HepG2 (cell line): ENCODE results near the gene SCP2. TPM values are rescaled to one million over a fixed set of nuclear protein-coding genes. Genes with fewer than 3 reads are reported as not detected.
A peak's percentile ranks its signal among the peaks of the same experiment; 100 is the strongest.

Experiments
- CBX2 ChIP-seq, 2 experiments: fragments of 200-600 bp in 1 of 2; sonication (generic); formaldehyde crosslinking in 1 of 2; IDR thresholded peaks; 2 replicates each; pipeline versions ENCODE4 v1.7.0 to v1.8.1; 2018 to 2022; ENCODE audit warnings: low read depth in 2 of 2, low read length in 1 of 2, mild to moderate bottlenecking in 1 of 2, missing genetic modification reagents in 1 of 2
- MED13 ChIP-seq: sonication (generic); formaldehyde crosslinking; IDR thresholded peaks from 2 replicates; pipeline ENCODE4 v1.5.0; 2020; ENCODE audit warnings: missing genetic modification reagents
- MEIS2 ChIP-seq: sonication (generic); formaldehyde crosslinking; IDR thresholded peaks from 2 replicates; pipeline ENCODE4 v1.9.0; 2021; ENCODE audit warnings: mild to moderate bottlenecking, missing genetic modification reagents
- MLXIP ChIP-seq: sonication (generic); formaldehyde crosslinking; IDR thresholded peaks from 2 replicates; pipeline ENCODE4 v1.9.0; 2021; ENCODE audit warnings: missing genetic modification reagents, borderline replicate concordance
- MTA1 ChIP-seq: sonication (generic); formaldehyde crosslinking; IDR thresholded peaks from 2 replicates; pipeline ENCODE4 v1.4.0; 2020; ENCODE audit warnings: missing genetic modification reagents, mild to moderate bottlenecking, borderline replicate concordance
- PAF1 ChIP-seq: IDR thresholded peaks from 2 replicates; pipeline ENCODE4 v1.6.1; 2016; ENCODE audit warnings: missing genetic modification reagents, missing compliant biosample characterization
- PCBP2 ChIP-seq: fragments of 200-400 bp; formaldehyde crosslinking; optimal IDR thresholded peaks from 2 replicates; pipeline ENCODE3; 2018; ENCODE audit warnings: low read length, low read depth; ENCODE audit not compliant: poor library complexity, severe bottlenecking
- POGK ChIP-seq: sonication (generic); formaldehyde crosslinking; conservative IDR thresholded peaks from 2 replicates; pipeline ENCODE4 v1.8.0; 2022; ENCODE audit warnings: mild to moderate bottlenecking, moderate library complexity, missing genetic modification reagents
- SSRP1 ChIP-seq: IDR thresholded peaks from 2 replicates; pipeline ENCODE4 v1.6.1; 2016; ENCODE audit warnings: control low read depth
- THAP9 ChIP-seq: sonication (generic); formaldehyde crosslinking; IDR thresholded peaks from 2 replicates; pipeline ENCODE4; 2020; ENCODE audit warnings: missing genetic modification reagents, mild to moderate bottlenecking, borderline replicate concordance
- YEATS4 ChIP-seq: sonication (generic); formaldehyde crosslinking; IDR thresholded peaks from 2 replicates; pipeline ENCODE4 v1.4.0; 2020; ENCODE audit warnings: missing genetic modification reagents, borderline replicate concordance
- ZEB1 ChIP-seq: IDR thresholded peaks from 2 replicates; pipeline ENCODE4 v1.6.1; 2012; ENCODE audit warnings: mild to moderate bottlenecking, low read depth, inconsistent platforms; ENCODE audit not compliant: insufficient replicate concordance
- ZNF616 ChIP-seq: sonication (generic); formaldehyde crosslinking; IDR thresholded peaks from 2 replicates; pipeline ENCODE4 v1.5.0; 2020; ENCODE audit warnings: low read depth, mild to moderate bottlenecking, missing genetic modification reagents
- ZNF788 ChIP-seq: sonication (generic); formaldehyde crosslinking; IDR thresholded peaks from 2 replicates; pipeline ENCODE4 v1.5.0; 2020; ENCODE audit warnings: mild to moderate bottlenecking, missing genetic modification reagents, borderline replicate concordance
- ZXDC ChIP-seq: sonication (generic); formaldehyde crosslinking; IDR thresholded peaks from 2 replicates; pipeline ENCODE4 v1.5.0; 2020; ENCODE audit warnings: mild to moderate bottlenecking, missing genetic modification reagents
- polyA plus RNA-seq, 8 experiments: library from polyadenylated mRNA; depleted of rRNA in 3 of 8; stranded (reverse) in 7 of 8; unstranded in 1 of 8; fragments of >200 nt; fragmentation: Illumina TruSeq in 4 of 8; extraction: Trizol in 4 of 8; gene quantifications; 2 replicates each; pipeline versions ENCODE4 v1.2.1 to v1.2.3, GENCODE V29; 2011 to 2016; ENCODE audit warnings: low read depth in 4 of 8, missing spikeins in 1 of 8, mixed read lengths in 1 of 8; ENCODE audit not compliant: insufficient read depth in 1 of 8
- total RNA-seq, 5 experiments: library from RNA; depleted of rRNA; stranded (reverse); fragments of >200 nt; fragmentation: Illumina TruSeq; extraction: Trizol; gene quantifications; 2 replicates each; pipeline ENCODE4 v1.2.3, GENCODE V29; 2016; ENCODE audit warnings: low read depth in 1 of 5
- TF ChIP-seq, protein P1 (sequence below): sonication (generic); formaldehyde crosslinking; IDR thresholded peaks from 2 replicates; pipeline ENCODE4 v1.4.0; 2020; ENCODE audit warnings: missing genetic modification reagents, borderline replicate concordance

The SCP2 gene
- total and polyA plus RNA-seq, 2 of the 13 experiments (the other 11 are each of a cell fraction or from before 2014, with no cell fraction given): 59.0 to 133 TPM

DNA sequence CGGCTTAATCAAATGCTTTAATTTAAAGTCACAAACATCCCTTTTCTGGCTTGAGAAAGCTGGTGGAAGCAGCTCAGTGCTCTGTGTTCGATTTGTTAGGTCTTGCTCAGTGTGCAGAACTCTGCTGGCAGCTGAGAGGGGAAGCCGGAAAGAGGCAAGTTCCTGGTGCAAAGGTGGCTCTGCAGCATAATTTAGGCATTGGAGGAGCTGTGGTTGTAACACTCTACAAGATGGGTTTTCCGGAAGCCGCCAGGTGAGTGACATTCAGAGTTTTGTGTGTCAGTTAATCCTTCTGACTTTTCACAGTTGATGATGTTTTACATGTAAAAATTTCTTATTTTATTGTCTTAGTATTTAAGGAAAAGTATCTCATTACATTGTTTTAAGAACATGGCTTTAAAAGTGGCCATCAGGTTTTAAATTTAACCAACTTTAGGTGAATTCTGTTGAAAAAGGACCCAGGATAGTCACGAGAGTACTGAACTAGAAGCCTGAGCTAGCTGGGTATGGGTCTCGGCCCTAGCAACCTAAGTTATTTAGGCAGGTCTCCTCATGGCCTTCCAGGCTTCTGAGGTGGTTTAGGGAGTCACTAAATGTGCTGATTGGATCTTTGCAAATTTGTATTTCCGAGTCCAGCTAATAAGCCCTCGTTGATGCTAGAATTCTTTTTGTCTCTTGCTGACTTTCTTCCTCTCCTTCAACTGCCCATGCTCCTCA lies 87.9 kb downstream of the SCP2 start (continued):
- TF ChIP-seq PCBP2 (no peak), PAF1 (CRISPR knock-in tag) (no peak), CBX2 (IDR thresholded peaks at IDR 0.05; ENCODE audit: low read depth, low read length) (no peak), CBX2 (CRISPR knock-in tag; IDR thresholded peaks at IDR 0.05; ENCODE audit: low read depth) (no peak), THAP9 (CRISPR knock-in tag) (peak; percentile 55; the same call in 1 of the 2 replicates), YEATS4 (CRISPR knock-in tag) (no peak), ZXDC (CRISPR knock-in tag) (no peak), MED13 (CRISPR knock-in tag) (no peak), MTA1 (CRISPR knock-in tag) (no peak), ZEB1 (peak; percentile 95), MEIS2 (0 out of 2 replicates have a peak, but pooled peaks have one; percentile 28), ZNF616 (CRISPR knock-in tag) (no peak), ZNF788 (CRISPR knock-in tag) (peak; percentile 61; the same call in 1 of the 2 replicates), SSRP1 (CRISPR knock-in tag) (no peak), POGK (0 out of 2 replicates have a peak, but pooled peaks have one; percentile 61), MLXIP (CRISPR knock-in tag) (no peak)
- TF ChIP-seq, protein P1, sequence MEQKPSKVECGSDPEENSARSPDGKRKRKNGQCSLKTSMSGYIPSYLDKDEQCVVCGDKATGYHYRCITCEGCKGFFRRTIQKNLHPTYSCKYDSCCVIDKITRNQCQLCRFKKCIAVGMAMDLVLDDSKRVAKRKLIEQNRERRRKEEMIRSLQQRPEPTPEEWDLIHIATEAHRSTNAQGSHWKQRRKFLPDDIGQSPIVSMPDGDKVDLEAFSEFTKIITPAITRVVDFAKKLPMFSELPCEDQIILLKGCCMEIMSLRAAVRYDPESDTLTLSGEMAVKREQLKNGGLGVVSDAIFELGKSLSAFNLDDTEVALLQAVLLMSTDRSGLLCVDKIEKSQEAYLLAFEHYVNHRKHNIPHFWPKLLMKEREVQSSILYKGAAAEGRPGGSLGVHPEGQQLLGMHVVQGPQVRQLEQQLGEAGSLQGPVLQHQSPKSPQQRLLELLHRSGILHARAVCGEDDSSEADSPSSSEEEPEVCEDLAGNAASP (CRISPR knock-in tag): 0 out of 2 replicates have a peak, but pooled peaks have one; percentile 20
